ENCODE measurements around the gene RAB40B. TPM values are rescaled to one million over a fixed set of nuclear protein-coding genes. Genes with fewer than 3 reads are reported as not detected.

Gene RAB40B
- total and polyA plus RNA-seq, 2 of the 4 experiments (the other 2 are of a cell fraction): 14.9 to 20.0 TPM

DNA sequence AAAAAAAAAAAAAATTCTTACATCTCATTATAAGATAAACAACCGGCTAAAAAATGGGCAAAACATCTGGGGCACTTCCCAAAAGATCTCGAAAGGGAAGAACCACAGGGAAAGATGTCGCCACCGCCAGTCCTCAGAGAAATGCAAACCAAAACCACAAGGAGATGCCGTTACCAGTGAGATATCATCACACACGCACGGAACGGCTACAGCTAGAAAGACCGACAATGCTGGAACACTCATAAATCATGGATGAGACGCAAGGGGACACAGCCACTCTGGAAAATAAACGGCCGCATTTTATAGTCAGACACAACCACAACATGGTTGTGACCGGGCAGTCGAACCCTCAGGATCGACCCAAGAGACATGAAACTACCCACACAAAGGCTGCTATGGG lies 74.8 kb downstream of the RAB40B start:
- ChIA-PET CTCF (no interaction called here), POLR2A (ENCODE audit: unreplicated experiment) (no interaction called here)
- Histone ChIP-seq H2BK120ac (ENCODE audit: low read depth, low read length) (no peak overlapping the region), H3K4me2 (ENCODE audit: low read depth, low read length) (no peak overlapping the region), H3K36me3 (ENCODE audit: control insufficient read depth, insufficient read depth, low read length) (peaks cover 61% of the 10 kb centered on the region), H3K14ac (replicated peaks; ENCODE audit: low read depth, low read length) (no peak overlapping the region), H2BK5ac (ENCODE audit: low read depth, low read length, poor library complexity, severe bottlenecking) (no peak overlapping the region), H3K4ac (ENCODE audit: low read depth, low read length) (no peak overlapping the region), H4K5ac (ENCODE audit: low read depth, low read length) (no peak overlapping the region), H4K91ac (ENCODE audit: insufficient read depth, low read depth, low read length) (no peak overlapping the region), H3K4me3 (ENCODE audit: insufficient read depth, low read depth, low read length) (no peak overlapping the region), H2BK20ac (ENCODE audit: low read depth, low read length) (no peak overlapping the region), H3K79me1 (ENCODE audit: low read depth in 1 of 2, low read length in 2 of 2) (peaks cover 39 to 42% of the 10 kb centered on the region in 2 experiments), H2AK9ac (replicated peaks; ENCODE audit: low read depth, low read length, poor library complexity) (no peak overlapping the region), H3K9me1 (ENCODE audit: insufficient read depth, low read length) (no peaks in the 10 kb centered on the region), H2AK5ac (ENCODE audit: low read depth, low read length) (no peak overlapping the region), H3K27me3 (ENCODE audit: control insufficient read depth, insufficient read depth, low read length) (no peaks in the 10 kb centered on the region), H3K56ac (ENCODE audit: extremely low read depth, insufficient read depth, low read length) (no peak overlapping the region), H3K9me3 (ENCODE audit: control insufficient read depth, insufficient read depth, low read length) (no peaks in the 10 kb centered on the region), H4K8ac (ENCODE audit: low read depth in 2 of 2, low read length in 2 of 2) (no peak overlapping the region), H3K9ac (ENCODE audit: low read depth, low read length) (no peak overlapping the region), H2AFZ (replicated peaks; ENCODE audit: low read length, poor library complexity) (no peak overlapping the region), H2BK15ac (ENCODE audit: low read depth, low read length) (no peak overlapping the region), H3K4me1 (ENCODE audit: control insufficient read depth, insufficient read depth, low read length) (no peaks in the 10 kb centered on the region), H3K18ac (ENCODE audit: low read depth, low read length) (no peak overlapping the region), H4K20me1 (ENCODE audit: insufficient read depth, low read length) (peaks cover 21% of the 10 kb centered on the region), H3K27ac (ENCODE audit: insufficient read depth, low read length) (no peak overlapping the region), H3K23ac (ENCODE audit: low read depth, low read length) (no peak overlapping the region)
- TF ChIP-seq USF2 (IDR thresholded peaks at IDR 0.05; ENCODE audit: low read depth, low read length) (no peak), SMC3 (IDR thresholded peaks at IDR 0.05; ENCODE audit: low read depth, low read length) (no peak), CHD1 (IDR thresholded peaks at IDR 0.05; ENCODE audit: low read depth, low read length) (no peak), BHLHE40 (IDR thresholded peaks at IDR 0.05; ENCODE audit: low read depth, low read length) (no peak)
- DNase-seq (no peak), ATAC-seq (ENCODE audit: low read depth) (no peak)
- no TSS peak for BruUV-seq (replicated peaks)
- dilution Hi-C loops (cut with HindIII; ENCODE audit: low sequenced_read_pairs, unreplicated experiment): no loop called here
- intact Hi-C loops (cut with micrococcal nuclease): no loop called here
- in situ Hi-C loops (cut with MboI; ENCODE audit: low sequenced_read_pairs): no loop called here
- 72% methylated on average over 14 of the region's 15 CpGs; no CpG with 5 or more reads in 1 of the 2 experiments for WGBS, 2 experiments (ENCODE audit: extremely low coverage in 2 of 2, insufficient read length in 1 of 2)
